Stomach (tissue), 4 donors: ENCODE data around the gene CPT1C.

Source experiments
- CTCF ChIP-seq, 7 experiments: fragments of 450-650 bp in 4 of 7; fragments of 200-600 bp in 3 of 7; sonication (generic) in 3 of 7; IDR thresholded peaks; one replicate each; pipeline ENCODE4 v1.5.1; 2016 to 2019; ENCODE audit warnings: antibody characterized with exemption in 7 of 7, control low read depth in 2 of 7, mild to moderate bottlenecking in 1 of 7
- EP300 ChIP-seq: sonication (generic); formaldehyde crosslinking; IDR thresholded peaks from one replicate; pipeline ENCODE4 v1.6.1; 2017; ENCODE audit warnings: antibody characterized with exemption
- POLR2A ChIP-seq, 4 donors: fragments of 450-650 bp; IDR thresholded peaks; one replicate each; pipeline ENCODE4 v1.6.1; 2016; ENCODE audit warnings: antibody characterized with exemption in 4 of 4, control low read depth in 2 of 4, mild to moderate bottlenecking in 1 of 4, moderate library complexity in 1 of 4
- POLR2AphosphoS5 ChIP-seq, 3 donors: sonication (generic); formaldehyde crosslinking; IDR thresholded peaks; one replicate each; pipeline ENCODE4 v1.6.1; 2016; ENCODE audit warnings: antibody characterized with exemption in 3 of 3

GRCh38 chr19:49685845-49686332 is 5.0 kb upstream of the CPT1C start:
- TF ChIP-seq POLR2A (IDR thresholded peaks at IDR 0.05) (no peak), POLR2AphosphoS5 (IDR thresholded peaks at IDR 0.05) (no peak), CTCF (IDR thresholded peaks at IDR 0.05) (no peak), EP300 (no peak)
